Caco-2 (cell line): ENCODE measurements around the gene ZNF497. TPM values are rescaled to one million over a fixed set of nuclear protein-coding genes. Genes with fewer than 3 reads are reported as not detected.

Experiments used
- BruUV-seq: library from RNA; stranded (reverse); fragments of 400-500 nt; replicated peaks from 2 replicates; lab custom pipeline; 2021; lab: Mats Ljungman, UMichigan
- CTCF ChIA-PET: fragments of 300-600 bp; sonication (Branson Sonifier 250); formaldehyde crosslinking; loops from one replicate; lab custom pipeline; 2022; ENCODE audit warnings: antibody characterized with exemption; lab: Charles Lee
- POLR2A ChIA-PET: fragments of 300-600 bp; sonication (Branson Sonifier 250); formaldehyde crosslinking; loops from one replicate; lab custom pipeline; 2022; ENCODE audit warnings: antibody characterized with exemption; lab: Charles Lee
- DNase-seq, 2 experiments: peaks; one replicate each; pipeline versions ENCODE4 v3.0.0 to v3.0.0-alpha.2; 2020 to 2022
- H3K27me3 ChIP-seq: replicated peaks from 2 replicates; pipeline ENCODE4 v1.6.0; 2011; ENCODE audit warnings: low read length; ENCODE audit not compliant: control insufficient read depth, insufficient read depth
- H3K36me3 ChIP-seq: 2 replicates; pipeline ENCODE4 v1.5.1; 2011; ENCODE audit warnings: low read length; ENCODE audit not compliant: control insufficient read depth, insufficient read depth
- H3K4me1 ChIP-seq: fragments of 250-450 bp; sonication (Bioruptor Pico); 2 replicates; pipeline ENCODE4 v1.5.1; 2020; ENCODE audit warnings: mild to moderate bottlenecking
- H3K4me3 ChIP-seq: 2 replicates; pipeline ENCODE4 v1.5.1; 2011; ENCODE audit warnings: low read depth, mild to moderate bottlenecking, control low read depth, low read length
- H3K9me3 ChIP-seq: fragments of 250-450 bp; sonication (Bioruptor Pico); 2 replicates; pipeline ENCODE4 v1.5.1; 2020; ENCODE audit warnings: mild to moderate bottlenecking, moderate library complexity
- H3K27ac Mint-ChIP-seq: one replicate; pipeline ENCODE4 v1.8.0; 2022; ENCODE audit warnings: mixed read lengths; ENCODE audit not compliant: unreplicated experiment
- H3K27me3 Mint-ChIP-seq: one replicate; pipeline ENCODE4 v1.8.0; 2022; ENCODE audit warnings: mixed read lengths; ENCODE audit not compliant: insufficient read depth, unreplicated experiment
- H3K36me3 Mint-ChIP-seq: one replicate; pipeline ENCODE4 v1.8.0; 2022; ENCODE audit warnings: mild to moderate bottlenecking, mixed read lengths; ENCODE audit not compliant: insufficient read depth, unreplicated experiment
- H3K4me1 Mint-ChIP-seq: one replicate; pipeline ENCODE4 v1.8.0; 2022; ENCODE audit warnings: low read depth, mixed read lengths; ENCODE audit not compliant: unreplicated experiment
- H3K4me3 Mint-ChIP-seq: one replicate; pipeline ENCODE4 v1.8.0; 2022; ENCODE audit warnings: mild to moderate bottlenecking, moderate library complexity, mixed read lengths; ENCODE audit not compliant: unreplicated experiment
- H3K9me3 Mint-ChIP-seq: one replicate; pipeline ENCODE4 v1.8.0; 2022; ENCODE audit warnings: mixed read lengths; ENCODE audit not compliant: unreplicated experiment
- intact Hi-C: fragments of 100-400 bp; cut with micrococcal nuclease; formaldehyde crosslinking; loops from one replicate; pipeline ENCODE4 v1.10.0; 2022; ENCODE audit not compliant: unreplicated experiment
- total RNA-seq: library from RNA; stranded (reverse); gene quantifications from 2 replicates; pipeline ENCODE4 v1.2.3, GENCODE V29; 2022
- TF ChIP-seq, protein P1 (sequence below), 2 experiments: fragments of 200-600 bp in 1 of 2; IDR thresholded peaks; 1 replicate in 1 of 2; 2 replicates in 1 of 2; pipeline versions ENCODE4 v1.5.1 to v1.8.0; 2011 to 2022; ENCODE audit warnings: antibody characterized with exemption in 1 of 2, control low read depth in 1 of 2, inconsistent platforms in 1 of 2, low read depth in 1 of 2, low read length in 1 of 2, mild to moderate bottlenecking in 1 of 2, moderate library complexity in 1 of 2; ENCODE audit not compliant: insufficient read depth in 1 of 2, severe bottlenecking in 1 of 2, unreplicated experiment in 1 of 2

The ZNF497 gene
- total RNA-seq, 1 experiment from 2014 or later: 1.7 TPM

DNA sequence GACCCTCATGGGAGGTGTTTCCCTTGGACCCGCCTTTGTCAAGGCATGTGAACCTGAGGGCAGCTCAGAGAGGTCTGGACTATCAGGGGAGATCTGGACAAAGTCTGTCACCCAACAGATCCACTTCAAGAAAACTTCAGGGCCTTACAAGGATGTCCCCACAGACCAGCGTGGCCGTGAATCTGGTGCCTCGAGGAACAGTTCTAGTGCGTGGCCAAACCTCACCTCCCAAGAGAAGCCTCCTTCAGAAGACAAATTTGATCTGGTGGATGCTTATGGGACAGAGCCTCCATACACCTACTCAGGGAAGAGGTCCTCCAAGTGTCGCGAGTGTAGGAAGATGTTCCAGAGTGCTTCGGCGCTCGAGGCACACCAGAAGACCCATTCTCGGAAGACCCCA is 24.2 kb downstream of the ZNF497 start:
- Histone ChIP-seq H3K9me3 (no peaks in the 10 kb centered on the region), H3K27me3 (no peaks in the 10 kb centered on the region), H3K36me3 (no peaks in the 10 kb centered on the region; the same call in 1 of the 2 replicates), H3K4me3 (no peak overlapping the region), H3K4me1 (no peaks in the 10 kb centered on the region)
- TF ChIP-seq, protein P1, sequence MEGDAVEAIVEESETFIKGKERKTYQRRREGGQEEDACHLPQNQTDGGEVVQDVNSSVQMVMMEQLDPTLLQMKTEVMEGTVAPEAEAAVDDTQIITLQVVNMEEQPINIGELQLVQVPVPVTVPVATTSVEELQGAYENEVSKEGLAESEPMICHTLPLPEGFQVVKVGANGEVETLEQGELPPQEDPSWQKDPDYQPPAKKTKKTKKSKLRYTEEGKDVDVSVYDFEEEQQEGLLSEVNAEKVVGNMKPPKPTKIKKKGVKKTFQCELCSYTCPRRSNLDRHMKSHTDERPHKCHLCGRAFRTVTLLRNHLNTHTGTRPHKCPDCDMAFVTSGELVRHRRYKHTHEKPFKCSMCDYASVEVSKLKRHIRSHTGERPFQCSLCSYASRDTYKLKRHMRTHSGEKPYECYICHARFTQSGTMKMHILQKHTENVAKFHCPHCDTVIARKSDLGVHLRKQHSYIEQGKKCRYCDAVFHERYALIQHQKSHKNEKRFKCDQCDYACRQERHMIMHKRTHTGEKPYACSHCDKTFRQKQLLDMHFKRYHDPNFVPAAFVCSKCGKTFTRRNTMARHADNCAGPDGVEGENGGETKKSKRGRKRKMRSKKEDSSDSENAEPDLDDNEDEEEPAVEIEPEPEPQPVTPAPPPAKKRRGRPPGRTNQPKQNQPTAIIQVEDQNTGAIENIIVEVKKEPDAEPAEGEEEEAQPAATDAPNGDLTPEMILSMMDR (IDR thresholded peaks at IDR 0.05; ENCODE audit: insufficient read depth in 1 of 2, low read depth in 1 of 2, low read length in 1 of 2, severe bottlenecking in 1 of 2, unreplicated experiment in 1 of 2): no peak
- Mint-ChIP-seq H3K27ac (no peak overlapping the region), H3K4me1 (no peaks in the 10 kb centered on the region), H3K9me3 (no peaks in the 10 kb centered on the region), H3K36me3 (no peaks in the 10 kb centered on the region), H3K4me3 (no peak overlapping the region), H3K27me3 (no peaks in the 10 kb centered on the region)
- no peak for DNase-seq
- BruUV-seq: no TSS peak
- CTCF ChIA-PET: no interaction called here
- intact Hi-C loops: no loop called here
- POLR2A ChIA-PET: no interaction called here

DNA sequence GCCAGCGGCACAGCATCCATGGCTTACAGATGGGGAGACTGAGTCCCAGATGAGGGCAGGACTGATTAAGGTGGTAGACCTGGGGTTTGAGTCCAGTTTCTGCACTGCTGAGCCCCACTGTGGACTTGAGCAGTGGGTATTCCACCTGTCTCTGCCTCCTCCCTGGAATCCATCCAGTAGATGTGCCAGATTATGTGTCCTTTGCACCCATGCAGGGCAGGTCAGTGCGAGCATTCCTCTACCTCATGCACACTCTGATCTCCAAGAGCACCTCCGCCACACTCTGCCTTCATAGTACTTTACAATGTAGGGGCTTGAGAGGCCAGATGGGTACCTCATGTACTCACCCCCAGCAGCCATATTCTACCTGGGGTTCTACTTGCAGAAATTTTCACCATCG is 25.7 kb downstream of the ZNF497 start:
- TF ChIP-seq, protein P1 (IDR thresholded peaks at IDR 0.05; ENCODE audit: insufficient read depth in 1 of 2, low read depth in 1 of 2, low read length in 1 of 2, severe bottlenecking in 1 of 2, unreplicated experiment in 1 of 2): no peak
- Histone ChIP-seq H3K27me3 (no peaks in the 10 kb centered on the region), H3K4me1 (no peaks in the 10 kb centered on the region), H3K36me3 (no peaks in the 10 kb centered on the region; the same call in 1 of the 2 replicates), H3K4me3 (no peak overlapping the region), H3K9me3 (no peaks in the 10 kb centered on the region)
- no peak for DNase-seq
- POLR2A ChIA-PET: no interaction called here
- CTCF ChIA-PET: no interaction called here
- H3K9me3 Mint-ChIP-seq: no peaks in the 10 kb centered on the region
- no peaks in the 10 kb centered on the region for H3K4me1 Mint-ChIP-seq
- intact Hi-C loops: no loop called here
- no TSS peak for BruUV-seq
- no peak overlapping the region for H3K4me3 Mint-ChIP-seq
- H3K36me3 Mint-ChIP-seq: no peaks in the 10 kb centered on the region
- no peak overlapping the region for H3K27ac Mint-ChIP-seq
- no peaks in the 10 kb centered on the region for H3K27me3 Mint-ChIP-seq

DNA sequence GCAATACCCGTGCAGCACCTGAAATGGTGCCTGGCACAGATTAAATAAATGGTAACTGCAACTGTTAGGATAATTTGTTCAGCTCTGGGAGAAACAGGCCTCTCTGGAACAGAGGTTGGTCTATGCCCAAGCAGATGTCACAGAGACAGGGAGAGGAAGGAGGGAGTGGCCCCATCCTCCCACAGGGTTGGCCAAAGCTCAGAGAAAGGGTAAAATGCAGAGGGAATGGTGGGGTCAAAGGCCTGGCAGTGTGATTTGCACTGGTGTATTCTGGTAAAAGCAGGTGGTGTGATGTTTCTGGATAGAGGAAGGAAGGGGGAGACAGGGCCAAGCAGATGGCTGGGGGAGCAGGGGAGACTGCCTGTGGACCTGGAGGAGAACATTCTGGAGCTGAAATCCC is 26.3 kb downstream of the ZNF497 start:
- Mint-ChIP-seq H3K4me3 (no peak overlapping the region), H3K9me3 (no peaks in the 10 kb centered on the region), H3K27me3 (no peaks in the 10 kb centered on the region), H3K27ac (no peak overlapping the region), H3K4me1 (no peaks in the 10 kb centered on the region), H3K36me3 (no peaks in the 10 kb centered on the region)
- Histone ChIP-seq H3K9me3 (no peaks in the 10 kb centered on the region), H3K27me3 (no peaks in the 10 kb centered on the region), H3K36me3 (no peaks in the 10 kb centered on the region; the same call in 1 of the 2 replicates), H3K4me1 (no peaks in the 10 kb centered on the region), H3K4me3 (no peak overlapping the region)
- CTCF ChIA-PET: interaction anchor here (0.6 kb wide), 1 partner anchor 1422 kb away, joined by 3 read pairs; no protein-coding TSS in a partner anchor
- TF ChIP-seq, protein P1 (IDR thresholded peaks at IDR 0.05; ENCODE audit: insufficient read depth in 1 of 2, low read depth in 1 of 2, low read length in 1 of 2, severe bottlenecking in 1 of 2, unreplicated experiment in 1 of 2): no peak
- no peak for DNase-seq
- POLR2A ChIA-PET: no interaction called here
- intact Hi-C loops: no loop called here
- BruUV-seq: no TSS peak
